ENCODE measurements around the gene ATP11B.

GRCh38 chr3:182808041-182808770, 14.9 kb downstream of the ATP11B start:
- TF ChIP-seq EZH2phosphoT487 (IDR thresholded peaks at IDR 0.05; ENCODE audit: insufficient read depth, low read depth) (no peak), EZH2 (IDR thresholded peaks at IDR 0.05; ENCODE audit: insufficient read depth, poor library complexity, severe bottlenecking) (no peak)

All from GM23248 (cell line).